Inflammatory macrophage (primary cell): ENCODE data around the gene BPI.
"Not testable (repeated sequence)": the region's sequence is repeated elsewhere in the genome, so short reads cannot be mapped to it uniquely, and the experiment has no call there.

ENCODE experiments used
- DNase-seq, 2 donors: peaks; one replicate each; pipeline ENCODE4 v3.0.0-alpha.2; 2020 to 2022

BPI gene

DNA sequence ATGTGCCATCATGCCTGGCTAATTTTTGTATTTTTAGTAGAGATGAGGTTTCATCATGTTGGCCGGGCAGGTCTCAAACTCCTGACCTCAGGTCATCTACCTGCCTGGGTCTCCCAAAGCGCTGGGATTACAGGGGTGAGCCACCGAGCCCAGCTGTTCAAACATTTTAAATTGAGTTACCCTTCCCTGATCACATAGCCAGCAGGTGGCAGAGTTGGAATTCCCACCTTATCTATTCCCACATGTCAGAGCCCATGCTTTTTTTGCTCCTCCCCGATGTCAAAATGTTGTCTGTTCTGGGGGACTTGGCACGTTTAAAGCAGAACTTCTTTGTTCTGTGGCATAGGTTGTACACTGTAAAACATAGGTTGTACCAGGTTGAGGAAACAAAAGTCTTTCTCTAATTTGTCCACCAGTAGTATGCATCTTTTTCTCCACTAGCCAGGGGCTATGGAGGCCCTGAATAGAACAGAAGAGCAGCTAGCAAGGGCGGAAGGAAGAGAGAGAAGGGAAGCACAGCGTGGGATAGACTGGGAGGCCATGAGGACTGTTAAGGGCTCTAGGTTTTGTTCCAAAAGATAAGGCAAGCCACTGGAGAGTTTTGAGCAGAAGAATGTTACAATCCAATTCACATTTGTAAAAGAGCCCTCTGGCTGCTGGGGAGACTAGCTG, 35.0 kb downstream of the BPI start:
- no peak for DNase-seq

DNA sequence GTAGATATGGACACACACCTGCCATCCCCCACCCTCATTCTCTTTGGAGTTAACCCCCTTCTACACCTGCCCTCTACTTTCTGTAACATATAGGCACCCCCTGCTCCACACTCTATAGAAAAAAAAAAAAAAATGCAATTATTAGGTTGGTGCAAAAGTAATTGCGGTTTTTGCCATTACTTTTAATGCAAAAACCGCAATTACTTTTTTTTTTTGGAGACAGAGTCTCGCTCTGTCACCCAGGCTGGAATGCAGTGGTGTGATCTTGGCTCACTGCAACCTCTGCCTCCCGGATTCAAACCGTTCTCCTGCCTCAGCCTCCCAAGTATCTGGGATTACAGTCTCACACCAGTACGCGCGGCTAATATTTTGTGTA, 35.6 kb downstream of the BPI start:
- DNase-seq = not testable (repeated sequence)

DNA sequence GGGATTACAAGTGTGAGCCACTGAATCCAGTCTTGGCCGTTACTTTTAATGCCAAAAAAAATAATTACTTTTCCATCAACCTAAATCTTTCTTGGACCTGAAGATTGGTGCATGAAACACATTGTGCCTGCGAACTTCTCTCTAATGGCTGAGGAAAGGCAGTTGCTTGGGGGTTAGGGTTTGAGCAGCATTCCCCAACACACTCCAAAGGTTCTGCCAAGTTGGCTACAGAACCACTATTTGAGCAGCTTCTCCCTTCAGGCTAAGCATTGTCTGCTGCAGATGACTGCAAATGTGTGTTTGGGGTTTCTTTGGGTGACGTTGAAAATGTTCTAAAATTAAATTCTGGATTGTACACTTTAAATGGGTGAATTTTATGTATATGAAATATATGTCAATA, 36.0 kb downstream of the BPI start:
- no peak for DNase-seq

DNA sequence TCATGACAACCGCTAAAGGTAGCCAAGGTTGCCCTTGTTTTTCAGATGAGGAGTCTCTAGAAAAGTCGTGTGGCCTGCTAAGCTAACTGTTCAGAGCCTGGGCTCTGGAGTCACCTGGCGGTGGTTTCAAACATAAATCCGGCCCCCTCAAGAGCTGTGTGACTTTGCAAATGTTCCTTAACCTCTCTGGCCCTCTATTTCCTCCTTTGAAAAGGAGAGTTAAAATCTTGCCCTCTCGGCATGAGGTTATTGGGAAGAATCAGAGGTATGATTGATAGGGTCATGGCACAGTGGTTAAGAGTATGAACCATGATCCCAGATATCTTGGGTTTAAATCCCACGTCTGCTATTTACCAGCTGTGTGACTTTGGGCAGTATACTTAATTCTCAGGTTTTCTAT, 36.7 kb downstream of the BPI start:
- no peak for DNase-seq

DNA sequence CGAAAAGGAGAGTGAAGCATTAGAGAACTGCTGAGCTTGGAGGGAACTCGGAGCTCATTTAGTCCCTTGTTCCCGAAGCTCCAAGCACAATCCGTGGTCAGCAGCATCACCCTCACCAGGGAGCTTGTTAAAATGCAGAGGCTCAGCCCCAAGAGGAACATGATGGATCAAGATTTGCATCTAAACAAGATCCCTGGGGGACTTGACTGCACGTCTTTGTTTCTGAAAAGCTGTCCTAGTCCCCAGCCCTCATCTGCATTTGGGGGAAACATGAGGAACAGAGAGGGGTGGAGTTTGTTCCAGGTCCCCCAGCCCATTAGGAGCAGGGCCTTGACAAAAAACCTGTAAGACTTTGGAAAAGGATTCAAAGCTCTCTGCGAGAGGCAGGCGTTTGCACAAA, 38.3 kb downstream of the BPI start:
- DNase-seq = no peak

DNA sequence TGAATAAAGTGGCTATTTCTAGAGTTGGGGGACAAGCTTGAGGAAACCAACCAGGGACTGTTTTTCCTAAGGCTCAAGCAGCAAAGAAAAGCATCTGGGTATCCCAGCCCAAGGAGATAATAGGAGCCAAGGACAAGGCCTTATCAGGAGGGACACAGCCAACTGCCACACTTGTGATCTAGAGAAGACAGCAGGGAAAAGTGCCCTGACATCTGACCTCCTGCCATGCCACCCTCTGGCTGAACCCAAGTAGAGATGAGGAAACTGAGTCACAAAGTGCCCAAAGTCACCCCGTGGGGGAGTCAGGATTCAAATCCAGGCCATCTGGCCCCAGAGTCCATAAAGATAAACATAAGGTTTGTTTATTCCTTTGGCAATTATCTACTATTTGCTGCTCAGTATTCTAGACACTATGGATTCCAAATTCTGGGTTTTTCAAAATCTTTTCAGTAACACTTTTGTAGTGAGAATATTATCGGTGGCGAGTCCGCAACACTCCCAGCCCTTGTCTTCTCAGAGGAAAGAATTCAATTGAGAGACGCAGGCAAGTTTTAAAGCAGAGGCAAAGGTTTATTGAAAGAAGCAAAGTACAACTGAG, 38.9 kb downstream of the BPI start:
- DNase-seq = no peak

DNA sequence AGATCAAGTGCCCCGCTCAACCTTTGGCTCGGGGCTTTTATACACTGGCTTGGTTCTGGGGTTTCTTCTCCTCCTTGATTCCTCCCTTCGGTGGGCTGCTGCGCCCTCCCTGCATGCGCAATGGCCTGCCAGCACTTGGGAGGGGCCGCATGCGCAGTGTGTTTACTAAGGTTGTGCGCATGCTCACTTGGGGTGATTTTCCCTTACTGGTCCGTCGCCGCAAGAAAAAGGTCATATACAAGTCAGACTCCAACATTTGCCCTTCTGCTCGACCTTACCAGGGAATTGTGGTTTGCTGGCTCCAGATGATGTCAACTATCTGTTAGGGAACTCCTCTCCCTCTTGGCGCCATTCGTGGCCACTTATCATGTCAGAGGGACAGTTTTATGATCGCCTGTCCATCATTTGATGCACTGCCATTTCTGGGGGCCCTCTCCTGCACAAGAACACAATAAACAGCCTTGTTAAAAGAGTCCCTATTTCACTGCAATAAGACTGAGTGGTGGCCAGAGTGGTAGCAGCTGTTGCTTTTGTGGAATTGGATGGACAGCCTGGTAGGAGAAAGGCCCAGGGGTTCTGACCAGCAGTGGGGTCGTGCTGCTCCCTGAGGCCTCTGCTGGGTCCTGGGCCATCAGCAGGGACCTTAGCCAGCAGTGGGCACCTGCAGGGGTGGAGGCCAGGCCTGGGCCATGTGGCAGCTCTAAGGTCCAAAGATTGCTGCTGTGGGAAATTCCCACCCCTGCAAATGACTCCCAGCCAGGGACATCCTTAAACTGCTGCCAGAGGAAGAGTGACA, 39.6 kb downstream of the BPI start:
- DNase-seq = no peak

DNA sequence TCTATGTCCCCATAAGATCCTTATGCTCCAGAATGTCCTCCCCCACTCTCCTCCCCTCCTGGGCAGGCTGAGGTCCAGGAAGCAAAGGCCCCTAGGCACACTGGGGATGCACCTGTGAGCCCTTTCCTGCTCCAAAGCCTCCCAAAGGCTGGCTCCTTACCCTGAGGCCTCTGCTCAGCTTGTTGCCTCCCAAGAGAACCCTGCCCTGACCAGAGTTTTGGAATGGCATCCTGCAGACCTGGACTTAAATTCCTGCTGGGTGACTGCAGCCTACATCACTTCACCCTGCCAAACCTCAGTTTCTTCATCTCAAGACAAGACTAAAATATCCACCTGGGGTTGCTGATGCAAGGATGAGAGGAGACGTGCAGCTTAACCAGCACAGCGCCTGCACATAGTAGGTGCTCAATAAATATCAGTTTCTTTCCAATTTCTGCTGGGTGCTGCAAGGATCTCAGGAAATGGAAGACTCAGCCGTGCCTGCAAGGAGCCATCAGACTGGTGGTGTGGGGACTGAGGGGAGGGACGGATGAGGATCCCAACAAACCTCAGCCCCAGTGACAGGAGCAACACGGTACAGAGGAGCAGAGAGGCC, 40.2 kb downstream of the BPI start:
- no peak for DNase-seq

DNA sequence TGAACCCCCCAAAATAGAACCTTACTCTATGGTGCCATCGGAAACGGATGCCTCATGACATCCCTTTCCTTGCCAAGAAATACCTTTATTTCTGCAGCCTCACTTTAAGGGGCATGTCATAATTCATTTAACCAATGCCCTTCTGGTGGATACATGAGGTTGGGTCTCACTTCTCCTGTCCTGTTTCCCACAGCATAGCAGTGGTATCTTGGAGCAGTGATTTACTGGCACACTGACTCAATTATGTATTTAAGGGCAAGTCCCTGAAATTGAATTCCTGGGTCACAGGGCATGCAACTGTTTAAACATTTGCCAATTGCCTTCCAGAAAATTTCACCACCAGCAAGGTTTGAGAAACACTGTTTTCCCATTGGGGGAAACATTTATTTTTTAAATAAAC, 41.7 kb downstream of the BPI start:
- DNase-seq = no peak

DNA sequence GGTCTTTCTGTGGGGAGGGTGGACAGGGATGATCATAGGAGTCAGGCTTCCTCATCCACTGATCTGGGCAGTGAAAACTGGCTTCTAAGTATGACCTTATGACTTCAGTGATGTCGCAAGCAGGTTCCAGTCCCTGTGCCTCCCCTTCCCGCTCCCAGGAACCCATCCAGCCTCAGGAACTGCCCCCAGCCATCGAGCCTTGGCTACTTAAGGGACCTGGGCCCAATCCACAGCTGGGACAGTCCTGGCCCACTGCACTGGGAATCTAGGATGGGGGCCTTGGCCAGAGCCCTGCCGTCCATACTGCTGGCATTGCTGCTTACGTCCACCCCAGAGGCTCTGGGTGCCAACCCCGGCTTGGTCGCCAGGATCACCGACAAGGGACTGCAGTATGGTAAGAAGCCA, 42.3 kb downstream of the BPI start, which contains the start of gene LBP:
LBP (plus strand) TSS at position 236 of the 405 bp plus-strand sequence; CDS start at position 271, 35 bp downstream.
- no peak for DNase-seq

DNA sequence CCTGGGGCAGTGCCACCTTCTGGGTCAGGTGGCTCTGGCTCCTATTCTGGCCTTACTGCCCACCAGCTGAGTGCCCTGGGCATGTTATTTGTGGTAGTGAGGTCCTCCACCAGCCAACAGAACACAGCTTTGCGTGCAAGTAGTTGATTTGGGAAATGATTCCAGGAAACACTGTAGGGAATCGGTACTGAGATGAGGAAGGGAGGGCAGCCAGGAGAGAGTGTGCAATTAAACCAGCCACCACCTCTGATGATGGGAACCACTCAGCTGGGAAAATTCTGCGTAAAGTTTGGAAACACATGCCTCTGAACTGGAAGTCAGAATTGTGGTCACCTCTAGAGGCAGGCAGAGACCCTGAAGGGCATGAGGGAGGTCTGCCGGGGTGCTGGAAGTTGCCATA, 42.8 kb downstream of the BPI start:
- DNase-seq = no peak

DNA sequence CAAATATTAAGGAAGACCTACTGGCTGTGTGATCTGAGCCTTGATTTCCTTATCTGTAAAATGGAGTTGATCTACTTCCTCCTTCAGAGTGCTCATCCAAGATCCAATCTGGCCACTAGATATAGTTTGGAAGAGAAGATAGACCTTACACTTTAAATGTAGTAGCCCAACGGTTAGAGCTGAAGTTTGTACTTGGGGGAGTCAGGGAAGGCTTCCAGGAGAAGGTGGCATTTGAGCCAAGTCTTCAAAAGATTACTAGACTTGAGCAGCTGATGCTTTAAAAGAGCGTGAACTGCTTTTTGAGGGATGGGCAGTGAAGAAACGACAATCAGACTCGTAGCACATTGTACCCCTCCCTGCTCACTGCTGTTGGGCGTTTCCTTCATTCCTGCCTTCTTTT, 45.9 kb downstream of the BPI start:
- DNase-seq = no peak

DNA sequence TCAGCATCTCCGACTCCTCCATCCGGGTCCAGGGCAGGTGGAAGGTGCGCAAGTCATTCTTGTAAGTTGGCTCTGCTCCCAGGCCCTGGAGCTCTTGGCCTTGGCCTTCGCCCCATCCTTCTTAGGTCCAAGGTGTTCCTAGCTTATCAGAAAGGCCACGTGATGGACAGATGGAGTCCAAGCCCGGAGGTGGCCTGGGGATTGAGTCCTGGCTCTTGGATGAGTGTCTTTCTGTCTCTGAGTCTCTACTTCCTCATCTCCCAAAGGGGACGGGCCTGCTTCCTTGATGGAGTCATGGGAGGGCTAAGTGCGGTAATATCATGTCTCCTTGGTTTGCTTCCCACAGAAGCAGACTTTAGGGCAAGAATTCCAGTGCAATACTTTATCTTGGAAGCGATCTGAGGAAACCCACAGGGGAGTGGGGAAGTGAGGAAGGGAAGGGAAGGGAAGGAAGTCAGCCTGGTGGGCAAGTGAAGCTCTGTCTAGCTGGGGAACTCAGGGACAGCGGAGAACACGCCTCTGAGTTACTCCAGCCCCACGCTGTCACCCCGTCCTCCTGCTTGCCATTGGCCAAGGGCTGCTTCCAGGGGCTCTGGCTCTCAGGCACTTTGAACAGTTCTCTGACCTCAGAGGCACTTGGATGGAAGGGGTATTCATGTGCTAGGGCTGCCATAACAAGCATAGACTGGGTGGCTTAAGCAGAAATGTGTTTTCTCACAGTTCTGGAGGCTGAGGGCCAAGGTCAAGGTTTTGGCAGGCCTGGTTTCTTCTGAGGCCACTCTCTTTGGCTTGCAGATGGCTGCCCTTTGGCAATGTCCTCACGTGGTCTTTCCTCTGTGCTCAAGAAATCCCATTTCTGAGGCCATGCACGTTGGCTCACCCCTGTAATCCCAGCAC, 47.2 kb downstream of the BPI start:
- DNase-seq = no peak

DNA sequence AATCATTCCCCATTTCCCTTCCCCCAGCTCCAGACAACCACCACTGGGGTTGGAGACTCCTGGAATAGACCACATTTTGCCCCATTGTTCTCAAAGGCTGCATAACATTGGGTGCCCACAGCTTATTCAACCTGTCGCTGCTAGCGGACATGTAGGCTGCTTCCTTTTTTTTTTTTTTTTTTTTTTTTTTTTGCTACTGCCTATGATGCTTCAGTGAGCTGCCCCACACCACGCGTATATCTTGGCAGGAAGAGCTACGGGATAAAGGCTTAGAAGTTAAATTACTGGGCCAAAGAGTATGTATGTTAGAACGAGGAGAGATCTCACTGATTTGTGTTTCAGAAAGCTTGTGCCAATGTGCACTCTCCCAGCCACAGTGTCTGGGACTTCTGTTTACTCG, 49.4 kb downstream of the BPI start:
- DNase-seq = peak in 1 of 2 donors; percentile 33

DNA sequence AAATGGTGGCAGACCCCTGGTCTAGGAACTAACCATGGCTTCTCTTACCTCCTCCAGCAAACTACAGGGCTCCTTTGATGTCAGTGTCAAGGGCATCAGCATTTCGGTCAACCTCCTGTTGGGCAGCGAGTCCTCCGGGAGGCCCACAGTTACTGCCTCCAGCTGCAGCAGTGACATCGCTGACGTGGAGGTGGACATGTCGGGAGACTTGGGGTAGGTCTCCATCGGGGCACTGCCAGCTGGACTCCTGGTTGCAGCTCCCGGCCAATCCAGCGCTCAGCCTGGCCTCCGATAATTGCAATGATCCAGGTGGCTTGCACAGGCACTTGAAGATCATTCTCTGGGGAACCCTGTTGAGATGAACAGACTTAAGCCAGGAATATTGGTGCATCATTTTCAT, 50.3 kb downstream of the BPI start:
- no peak for DNase-seq

DNA sequence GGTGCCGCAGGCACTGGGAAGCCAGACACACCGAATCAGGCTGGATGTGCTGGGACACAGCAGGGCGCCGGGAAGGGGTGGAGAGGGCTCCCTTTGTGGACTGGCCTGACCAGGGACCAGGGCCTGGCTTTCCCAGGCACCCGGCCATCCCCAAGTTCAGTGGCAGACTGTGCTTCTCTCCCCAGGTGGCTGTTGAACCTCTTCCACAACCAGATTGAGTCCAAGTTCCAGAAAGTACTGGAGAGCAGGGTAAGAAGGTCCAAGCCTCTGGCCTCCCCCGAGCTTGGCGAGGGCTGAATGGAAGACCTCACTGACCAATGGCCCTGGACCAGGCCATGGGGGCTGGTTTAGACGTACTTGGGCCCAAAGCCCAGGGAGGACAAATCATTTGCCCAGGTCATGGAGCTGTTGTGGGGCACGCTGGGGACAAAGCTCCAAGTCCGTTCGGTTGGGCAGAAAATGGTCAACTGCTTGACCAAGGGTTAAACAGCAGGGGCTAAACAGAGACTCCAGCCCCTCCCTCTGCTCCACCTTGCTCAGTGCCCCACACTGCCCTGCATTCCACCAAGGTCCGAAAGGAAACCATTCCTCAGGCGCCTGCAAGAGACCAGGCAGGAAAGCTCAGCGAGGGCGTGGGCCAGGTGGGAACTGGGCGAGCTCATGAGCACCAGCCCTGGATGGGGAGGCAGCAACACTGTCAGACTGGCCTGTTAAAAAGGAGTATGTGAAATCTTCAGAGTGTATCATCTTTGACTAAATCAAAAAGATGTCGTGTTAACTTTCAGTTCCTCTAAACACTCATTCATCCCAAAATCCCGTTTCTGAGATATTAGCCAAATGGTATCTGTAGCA, 51.4 kb downstream of the BPI start:
- DNase-seq = peak; percentile 38 to 63

DNA sequence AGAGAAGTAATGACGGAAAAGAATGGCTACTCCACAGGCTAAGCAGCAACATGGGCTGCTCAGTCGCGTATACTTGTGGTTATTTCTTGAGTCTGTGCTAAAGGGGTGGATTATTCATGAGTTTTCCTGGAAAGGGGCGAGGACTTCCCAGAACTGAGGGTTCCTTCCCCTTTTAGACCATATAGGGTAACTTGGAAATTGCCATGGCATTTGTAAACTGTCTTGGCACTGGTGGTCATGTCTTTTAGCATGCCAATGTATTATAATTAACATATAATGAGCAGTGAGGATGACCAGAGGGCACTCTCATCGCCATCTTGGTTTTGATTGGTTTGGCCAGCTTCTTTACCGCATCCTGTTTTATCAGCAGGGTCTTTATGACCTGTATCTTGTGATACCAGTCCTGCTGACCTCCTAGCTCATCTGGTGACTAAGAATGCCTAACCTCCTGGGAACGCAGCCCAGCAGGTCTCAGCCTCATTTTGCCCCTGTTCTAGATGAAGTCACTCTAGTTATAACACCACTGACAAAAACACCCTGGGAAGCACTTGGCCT, 53.8 kb downstream of the BPI start:
- peak; percentile 88 to 97 for DNase-seq

DNA sequence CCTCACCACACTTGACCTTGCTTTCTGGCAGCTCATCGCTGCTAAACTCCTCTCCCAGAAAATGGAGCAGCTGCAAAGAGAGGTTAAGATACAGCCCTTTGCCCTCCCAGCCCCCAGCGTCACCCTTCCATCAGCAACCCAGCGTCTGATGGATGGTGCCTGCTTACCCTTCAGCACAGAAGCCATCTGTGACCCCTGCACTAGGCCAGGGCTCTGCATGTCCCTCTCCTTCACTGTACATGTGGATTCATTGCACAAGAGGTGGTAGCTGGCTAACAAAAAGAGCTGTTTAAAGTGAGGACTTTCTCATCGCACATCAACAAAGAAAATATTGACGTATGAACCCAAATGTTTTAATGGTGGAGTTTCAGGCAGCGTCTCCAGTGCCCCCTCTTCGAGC, 54.6 kb downstream of the BPI start:
- DNase-seq = no peak

DNA sequence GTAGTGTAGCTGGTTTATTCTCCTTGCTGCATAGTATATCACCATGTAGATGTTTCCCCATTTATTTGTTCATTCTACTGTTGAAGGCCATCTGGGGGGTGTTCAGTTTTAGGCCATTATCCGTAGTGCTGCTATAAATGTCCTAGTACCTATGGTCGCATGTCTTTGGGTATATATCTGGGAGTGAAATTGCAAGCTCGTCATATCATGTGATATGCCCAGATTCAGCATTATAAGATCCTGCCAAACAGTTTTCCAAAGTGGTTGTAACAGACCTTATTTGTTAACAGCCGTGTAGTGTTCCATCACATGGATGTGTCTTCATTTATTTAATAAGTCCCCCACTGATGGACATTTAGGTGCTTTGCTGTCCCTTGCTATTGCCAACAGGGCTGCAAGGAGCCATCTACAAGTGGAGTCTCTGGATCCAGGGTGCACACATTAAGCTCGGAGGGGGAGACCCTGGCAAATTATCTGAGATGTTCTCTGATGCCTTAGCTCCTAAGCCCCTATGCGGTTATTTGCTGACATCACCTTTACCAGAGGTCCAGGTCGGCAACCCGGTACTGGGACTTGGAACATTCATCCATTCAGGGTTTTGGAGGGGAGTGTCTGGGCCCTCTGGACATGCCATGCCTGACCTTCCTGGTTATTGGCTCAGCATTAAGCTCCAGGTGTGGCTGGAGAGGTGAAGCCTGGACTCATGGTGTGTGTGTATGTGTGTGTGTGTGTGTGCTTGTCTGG, 59.2 kb downstream of the BPI start:
- no peak for DNase-seq

DNA sequence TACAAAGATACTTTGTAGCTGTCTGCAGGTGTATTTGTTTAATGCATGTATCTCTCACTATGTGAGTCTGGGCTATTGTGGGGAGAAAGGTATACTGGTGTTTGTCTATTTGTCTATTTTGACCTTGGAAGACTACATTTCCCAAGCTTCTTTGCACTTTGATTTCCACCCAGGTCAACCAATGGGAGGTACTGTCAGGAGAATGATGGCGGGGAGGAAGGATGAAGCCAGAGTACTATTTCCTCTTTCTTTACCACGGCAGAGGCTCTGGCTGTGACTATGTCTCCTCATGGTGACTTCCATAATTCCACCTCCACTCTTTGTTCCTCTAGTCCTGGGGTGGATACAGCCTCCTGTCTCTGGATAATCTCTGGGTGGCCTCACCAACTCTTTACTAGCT, 65.4 kb downstream of the BPI start:
- DNase-seq = peak; percentile 68 to 72
